Fibroblast of skin of back (primary cell): ENCODE data around the gene ARL3.
"Not testable (repeated sequence)": the region's sequence is repeated elsewhere in the genome, so short reads cannot be mapped to it uniquely, and the experiment has no call there.

Source experiments
- DNase-seq: peaks from one replicate; pipeline ENCODE4 v3.0.0-alpha.2; 2013

Gene ARL3

GRCh38 chr10:102670065-102670670 is 44.0 kb downstream of the ARL3 start:
- no peak for DNase-seq

- peak; percentile 83 for DNase-seq
Measured at GRCh38 chr10:102669206-102670064, 44.8 kb downstream of the ARL3 start.

- no peak for DNase-seq
Measured at GRCh38 chr10:102668326-102669107, 45.7 kb downstream of the ARL3 start.

GRCh38 chr10:102667411-102667810 is 46.8 kb downstream of the ARL3 start:
- DNase-seq, result not testable (repeated sequence)

GRCh38 chr10:102665904-102666509 is 48.2 kb downstream of the ARL3 start:
- DNase-seq, result no peak

GRCh38 chr10:102661658-102662028 is 52.6 kb downstream of the ARL3 start:
- DNase-seq, result no peak

- DNase-seq, result peak; percentile 28
Measured at GRCh38 chr10:102660888-102661657, 53.1 kb downstream of the ARL3 start.

GRCh38 chr10:102658802-102659201 is 55.4 kb downstream of the ARL3 start:
- DNase-seq, result no peak

GRCh38 chr10:102657984-102658724 is 56.0 kb downstream of the ARL3 start:
- no peak for DNase-seq

- no peak for DNase-seq
Measured at GRCh38 chr10:102657451-102657850, 56.7 kb downstream of the ARL3 start.

GRCh38 chr10:102656791-102657371 is 57.3 kb downstream of the ARL3 start:
- DNase-seq, result no peak

GRCh38 chr10:102656026-102656425 is 58.2 kb downstream of the ARL3 start:
- DNase-seq, result no peak

- DNase-seq, result no peak
Measured at GRCh38 chr10:102654969-102655368, 59.2 kb downstream of the ARL3 start.

GRCh38 chr10:102654566-102654965 is 59.6 kb downstream of the ARL3 start:
- DNase-seq, result no peak

GRCh38 chr10:102653060-102653459 is 61.1 kb downstream of the ARL3 start:
- no peak for DNase-seq

- no peak for DNase-seq
Measured at GRCh38 chr10:102652170-102652916, 61.9 kb downstream of the ARL3 start.

- no peak for DNase-seq
Measured at GRCh38 chr10:102651455-102652169, 62.6 kb downstream of the ARL3 start.

GRCh38 chr10:102650655-102651454 is 63.3 kb downstream of the ARL3 start:
- no peak for DNase-seq
